ENCODE data around the gene ZFP90. TPM values are rescaled to one million over a fixed set of nuclear protein-coding genes. Genes with fewer than 3 reads are reported as not detected.

Gene ZFP90
- 34.8 and 36.3 TPM in 2 replicates for total RNA-seq
- long read RNA-seq, full-length matches to known transcripts = 24 of 37 reads
- long read RNA-seq, partial matches to known transcripts = 0 of 37 reads
- long read RNA-seq, other reads (novel, unspliced or antisense) = 13 of 37 reads

DNA sequence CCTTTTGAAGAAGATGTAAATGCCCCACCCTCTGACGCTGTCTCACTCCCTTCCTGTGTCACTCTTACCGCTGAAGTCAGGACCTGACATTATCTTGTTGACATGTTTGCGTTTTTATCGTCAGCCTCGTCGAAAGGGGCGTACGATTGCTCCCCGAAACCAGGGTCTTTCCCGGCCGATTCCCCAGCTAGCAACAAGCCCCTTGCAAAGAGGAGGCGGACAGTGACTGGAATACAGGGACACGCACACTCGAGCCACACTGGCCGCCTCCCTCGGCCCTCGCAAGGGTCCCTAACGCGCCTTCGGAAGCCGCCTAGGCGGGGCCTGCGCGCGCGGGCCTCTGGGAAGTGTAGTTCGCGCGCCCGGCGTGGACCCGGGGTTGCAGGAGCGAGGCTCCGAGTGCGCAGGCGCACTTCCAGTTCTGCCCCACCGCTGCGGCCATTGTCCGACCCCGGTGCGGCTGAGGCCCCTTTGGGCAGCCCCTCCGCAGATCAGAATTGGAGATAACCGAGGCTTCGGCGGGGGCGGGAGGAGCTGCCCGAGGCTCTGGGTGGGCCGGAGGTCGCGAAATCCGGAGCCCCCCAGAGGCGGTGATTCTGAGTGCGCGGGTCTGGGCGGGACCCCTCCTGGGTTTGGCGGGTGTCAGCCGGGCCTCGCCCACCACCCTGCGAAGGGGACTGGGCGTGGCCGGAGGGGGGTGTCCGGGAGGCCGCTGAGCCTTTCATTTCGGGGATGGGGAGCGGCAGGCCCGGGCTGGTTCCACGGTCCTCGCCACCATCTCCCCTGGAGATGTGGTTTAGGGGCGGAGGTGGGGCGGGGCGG lies at the start of gene ZFP90:
Gene ZFP90 (plus strand): TSS at position 412 of the 822 bp plus-strand sequence. CDS start 502 bp downstream, outside the sequence.
- DNase-seq (ENCODE audit: extremely low spot score, unreplicated experiment) = peak; percentile 97
- TF ChIP-seq, protein P1, sequence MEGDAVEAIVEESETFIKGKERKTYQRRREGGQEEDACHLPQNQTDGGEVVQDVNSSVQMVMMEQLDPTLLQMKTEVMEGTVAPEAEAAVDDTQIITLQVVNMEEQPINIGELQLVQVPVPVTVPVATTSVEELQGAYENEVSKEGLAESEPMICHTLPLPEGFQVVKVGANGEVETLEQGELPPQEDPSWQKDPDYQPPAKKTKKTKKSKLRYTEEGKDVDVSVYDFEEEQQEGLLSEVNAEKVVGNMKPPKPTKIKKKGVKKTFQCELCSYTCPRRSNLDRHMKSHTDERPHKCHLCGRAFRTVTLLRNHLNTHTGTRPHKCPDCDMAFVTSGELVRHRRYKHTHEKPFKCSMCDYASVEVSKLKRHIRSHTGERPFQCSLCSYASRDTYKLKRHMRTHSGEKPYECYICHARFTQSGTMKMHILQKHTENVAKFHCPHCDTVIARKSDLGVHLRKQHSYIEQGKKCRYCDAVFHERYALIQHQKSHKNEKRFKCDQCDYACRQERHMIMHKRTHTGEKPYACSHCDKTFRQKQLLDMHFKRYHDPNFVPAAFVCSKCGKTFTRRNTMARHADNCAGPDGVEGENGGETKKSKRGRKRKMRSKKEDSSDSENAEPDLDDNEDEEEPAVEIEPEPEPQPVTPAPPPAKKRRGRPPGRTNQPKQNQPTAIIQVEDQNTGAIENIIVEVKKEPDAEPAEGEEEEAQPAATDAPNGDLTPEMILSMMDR (IDR thresholded peaks at IDR 0.05) = no peak
- peaks cover 32% of the 10 kb centered on the region for H3K36me3 Mint-ChIP-seq (ENCODE audit: unreplicated experiment)
- peaks cover 7% of the 10 kb centered on the region for H3K9me3 Mint-ChIP-seq (ENCODE audit: unreplicated experiment)
- peak within 1 kb of the TSS; percentile 97 for H3K27ac Mint-ChIP-seq (ENCODE audit: unreplicated experiment)
- peaks cover 14% of the 10 kb centered on the region for H3K4me1 Mint-ChIP-seq (ENCODE audit: unreplicated experiment)
- H3K27me3 Mint-ChIP-seq (ENCODE audit: unreplicated experiment) = no peaks in the 10 kb centered on the region
- H3K4me3 Mint-ChIP-seq (ENCODE audit: unreplicated experiment) = peak within 1 kb of the TSS; percentile 93

- H3K27me3 Mint-ChIP-seq (ENCODE audit: unreplicated experiment) = peaks cover 11% of the 10 kb centered on the region
- H3K9me3 Mint-ChIP-seq (ENCODE audit: unreplicated experiment) = no peaks in the 10 kb centered on the region
- no peak overlapping the region for H3K4me3 Mint-ChIP-seq (ENCODE audit: unreplicated experiment)
- TF ChIP-seq, protein P1 (IDR thresholded peaks at IDR 0.05) = no peak
- no peak for DNase-seq (ENCODE audit: extremely low spot score, unreplicated experiment)
- no peak overlapping the region for H3K27ac Mint-ChIP-seq (ENCODE audit: unreplicated experiment)
- H3K4me1 Mint-ChIP-seq (ENCODE audit: unreplicated experiment) = no peaks in the 10 kb centered on the region
- no peaks in the 10 kb centered on the region for H3K36me3 Mint-ChIP-seq (ENCODE audit: unreplicated experiment)
Measured at GRCh38 chr16:68490358-68490757, 48.7 kb upstream of the ZFP90 start.

- no peak overlapping the region for H3K4me3 Mint-ChIP-seq (ENCODE audit: unreplicated experiment)
- no peaks in the 10 kb centered on the region for H3K4me1 Mint-ChIP-seq (ENCODE audit: unreplicated experiment)
- DNase-seq (ENCODE audit: extremely low spot score, unreplicated experiment) = no peak
- TF ChIP-seq, protein P1 (IDR thresholded peaks at IDR 0.05) = no peak
- no peaks in the 10 kb centered on the region for H3K36me3 Mint-ChIP-seq (ENCODE audit: unreplicated experiment)
- peaks cover 12% of the 10 kb centered on the region for H3K27me3 Mint-ChIP-seq (ENCODE audit: unreplicated experiment)
- H3K27ac Mint-ChIP-seq (ENCODE audit: unreplicated experiment) = no peak overlapping the region
- H3K9me3 Mint-ChIP-seq (ENCODE audit: unreplicated experiment) = no peaks in the 10 kb centered on the region
Measured at GRCh38 chr16:68490829-68491575, 48.1 kb upstream of the ZFP90 start.

GRCh38 chr16:68491576-68491950 lies 47.5 kb upstream of the ZFP90 start:
- TF ChIP-seq, protein P1 (IDR thresholded peaks at IDR 0.05) = no peak
- Mint-ChIP-seq H3K27me3 (ENCODE audit: unreplicated experiment) (peaks cover 17% of the 10 kb centered on the region), H3K9me3 (ENCODE audit: unreplicated experiment) (no peaks in the 10 kb centered on the region), H3K4me1 (ENCODE audit: unreplicated experiment) (no peaks in the 10 kb centered on the region), H3K27ac (ENCODE audit: unreplicated experiment) (no peak overlapping the region), H3K36me3 (ENCODE audit: unreplicated experiment) (no peaks in the 10 kb centered on the region), H3K4me3 (ENCODE audit: unreplicated experiment) (no peak overlapping the region)
- DNase-seq (ENCODE audit: extremely low spot score, unreplicated experiment) = no peak

- Mint-ChIP-seq H3K36me3 (ENCODE audit: unreplicated experiment) (no peaks in the 10 kb centered on the region), H3K27me3 (ENCODE audit: unreplicated experiment) (peaks cover 17% of the 10 kb centered on the region), H3K4me3 (ENCODE audit: unreplicated experiment) (no peak overlapping the region), H3K9me3 (ENCODE audit: unreplicated experiment) (no peaks in the 10 kb centered on the region), H3K4me1 (ENCODE audit: unreplicated experiment) (no peaks in the 10 kb centered on the region), H3K27ac (ENCODE audit: unreplicated experiment) (no peak overlapping the region)
- no peak for DNase-seq (ENCODE audit: extremely low spot score, unreplicated experiment)
- TF ChIP-seq, protein P1 (IDR thresholded peaks at IDR 0.05) = no peak
Measured at GRCh38 chr16:68492151-68492542, 46.9 kb upstream of the ZFP90 start.
